Measurements from ENCODE around the gene ZNF664.
A peak's percentile ranks its signal among the peaks of the same experiment; 100 is the strongest.

The ZNF664 gene

GRCh38 chr12:124036657-124037109 lies 63.7 kb downstream of the ZNF664 start:
- FAIRE-seq, result peak; percentile 66

DNA sequence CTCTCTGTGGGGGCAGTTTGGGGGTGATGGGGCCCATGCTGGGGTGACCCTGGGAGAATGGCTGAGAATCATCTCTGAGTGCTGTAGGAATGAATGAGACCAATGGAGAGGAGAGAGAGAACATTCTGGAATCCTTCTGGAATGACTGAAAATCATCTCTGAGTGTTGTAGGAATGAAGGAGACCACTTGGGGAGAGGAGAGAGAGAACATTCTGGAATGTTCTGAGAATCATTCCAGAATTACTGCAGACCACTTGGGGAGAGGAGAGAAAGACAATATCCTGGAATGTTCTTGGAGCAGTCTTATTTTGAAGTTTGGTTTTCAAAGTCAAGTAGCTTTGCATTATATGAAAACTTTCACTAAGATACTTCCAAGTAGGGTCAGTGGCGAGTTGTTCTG lies 64.3 kb downstream of the ZNF664 start:
- FAIRE-seq, result no peak

GRCh38 chr12:124039276-124039675 lies 66.3 kb downstream of the ZNF664 start:
- no peak for FAIRE-seq

DNA sequence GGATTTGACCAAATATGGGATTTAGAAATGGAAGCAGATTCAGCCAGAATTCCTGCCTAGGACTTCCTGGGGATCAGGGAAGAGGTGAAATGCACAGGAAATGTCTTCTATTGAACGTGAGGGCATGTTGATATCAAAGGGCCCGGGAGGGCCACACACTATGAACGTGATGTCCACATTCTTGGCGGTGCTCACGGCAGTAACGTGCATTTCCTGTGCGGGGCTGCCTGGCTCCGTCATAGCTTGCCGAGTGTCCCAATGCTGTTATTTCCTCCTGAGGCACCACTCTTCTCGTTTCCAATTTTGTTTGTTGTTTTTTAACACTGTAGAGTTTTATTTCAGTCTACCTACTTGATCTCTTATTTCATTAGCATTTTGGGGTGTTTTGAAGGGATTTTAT lies 67.3 kb downstream of the ZNF664 start:
- FAIRE-seq, result no peak

DNA sequence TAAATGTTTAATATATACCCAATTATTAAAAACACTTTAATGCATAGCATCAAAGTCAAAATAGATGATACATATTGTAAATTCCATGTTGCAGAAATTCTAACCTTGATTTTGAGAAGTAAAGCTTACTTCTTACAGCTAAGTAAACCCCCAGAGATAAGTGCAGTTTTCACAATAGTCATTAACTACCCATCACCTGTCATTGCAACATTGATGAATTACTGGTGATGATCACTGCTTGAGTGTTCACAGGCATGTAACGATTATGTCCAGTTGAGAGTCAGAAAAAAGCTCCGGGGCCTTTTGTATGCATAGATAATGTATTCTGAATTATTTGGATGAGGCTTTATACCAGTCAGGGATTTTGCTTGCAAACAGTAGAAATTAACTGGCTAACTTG lies 67.7 kb downstream of the ZNF664 start:
- no peak for FAIRE-seq

- no peak for FAIRE-seq
These were observed 68.9 kb downstream of the ZNF664 start for GRCh38 chr12:124041907-124042306.

- no peak for FAIRE-seq
These were observed 71.0 kb downstream of the ZNF664 start for GRCh38 chr12:124044021-124044420.

DNA sequence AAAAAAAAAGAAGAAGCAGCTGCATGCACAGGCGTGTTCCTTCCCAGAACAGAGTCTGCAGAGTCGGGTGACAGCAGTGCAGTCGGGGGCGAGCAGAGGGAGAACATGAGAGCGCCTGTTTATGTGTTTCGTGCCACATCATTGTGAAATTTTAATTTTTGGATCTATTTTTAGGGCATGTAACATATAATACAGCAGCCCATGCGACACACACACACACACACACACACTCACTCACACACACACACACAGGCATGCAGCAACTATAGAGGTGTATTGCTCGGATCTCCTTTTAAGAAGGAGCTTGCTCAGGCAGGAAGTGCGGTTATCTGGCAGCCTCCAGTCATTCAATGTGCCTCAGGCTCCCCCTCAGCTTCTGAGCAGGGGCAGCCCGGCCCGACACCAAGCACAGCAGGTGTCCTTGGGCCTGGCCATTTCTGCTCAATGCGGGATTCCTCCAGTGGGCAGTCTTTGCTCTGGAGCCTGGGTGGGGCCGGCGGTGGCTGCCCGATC lies 71.8 kb downstream of the ZNF664 start:
- FAIRE-seq, result no peak

DNA sequence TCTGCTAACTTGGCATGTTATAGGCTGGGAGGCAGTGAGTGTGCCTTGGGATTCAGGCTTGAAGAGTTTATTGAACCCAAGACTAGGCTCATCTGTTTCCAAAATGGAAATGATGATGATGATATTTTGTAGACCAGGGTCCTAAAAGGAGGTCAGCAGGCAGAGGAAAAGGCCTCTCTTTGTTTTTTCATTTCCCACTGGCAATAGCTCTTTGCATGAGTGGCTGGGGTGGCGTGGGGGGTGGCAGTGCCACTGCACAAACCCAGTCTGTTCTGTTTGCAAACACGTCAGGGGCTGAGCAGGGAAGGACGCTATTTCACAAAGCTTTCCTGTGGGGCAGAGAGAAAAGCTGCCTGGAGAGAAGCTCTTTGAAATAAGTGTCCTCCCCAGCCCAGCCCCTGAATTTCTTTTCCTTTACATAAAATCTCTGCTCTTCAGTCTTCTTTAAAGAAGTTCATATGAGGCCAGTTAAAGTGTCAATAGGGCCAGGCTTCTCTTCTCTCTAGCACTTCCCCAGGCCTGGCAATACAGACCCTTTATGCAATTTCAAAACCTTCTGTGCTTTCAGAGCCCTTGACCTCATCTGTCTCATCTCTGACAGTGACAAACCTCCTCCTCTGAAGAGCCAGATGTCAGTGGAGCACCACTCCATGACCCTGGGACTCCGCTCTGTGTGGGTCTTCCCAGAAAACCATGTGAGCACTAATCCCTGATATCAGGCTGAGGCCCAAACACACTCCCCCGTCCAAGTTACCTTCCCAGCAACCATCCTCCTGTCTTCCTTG lies 72.8 kb downstream of the ZNF664 start:
- FAIRE-seq, result no peak

DNA sequence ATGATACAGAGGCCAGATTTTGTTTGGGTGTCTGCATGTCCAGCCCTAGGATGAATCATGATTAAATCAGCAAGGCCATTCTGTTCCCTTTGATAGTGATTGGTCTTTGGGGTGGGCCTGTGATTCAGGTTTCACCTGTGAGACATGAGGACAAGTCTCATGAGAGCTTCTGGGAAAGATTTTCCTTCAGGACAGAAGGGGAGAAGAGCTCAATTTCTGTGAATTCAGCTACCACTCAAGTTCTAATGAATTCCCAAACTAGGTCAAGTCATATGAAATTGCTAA lies 73.4 kb downstream of the ZNF664 start:
- FAIRE-seq, result no peak

GRCh38 chr12:124047045-124047566 lies 74.1 kb downstream of the ZNF664 start:
- FAIRE-seq, result no peak

DNA sequence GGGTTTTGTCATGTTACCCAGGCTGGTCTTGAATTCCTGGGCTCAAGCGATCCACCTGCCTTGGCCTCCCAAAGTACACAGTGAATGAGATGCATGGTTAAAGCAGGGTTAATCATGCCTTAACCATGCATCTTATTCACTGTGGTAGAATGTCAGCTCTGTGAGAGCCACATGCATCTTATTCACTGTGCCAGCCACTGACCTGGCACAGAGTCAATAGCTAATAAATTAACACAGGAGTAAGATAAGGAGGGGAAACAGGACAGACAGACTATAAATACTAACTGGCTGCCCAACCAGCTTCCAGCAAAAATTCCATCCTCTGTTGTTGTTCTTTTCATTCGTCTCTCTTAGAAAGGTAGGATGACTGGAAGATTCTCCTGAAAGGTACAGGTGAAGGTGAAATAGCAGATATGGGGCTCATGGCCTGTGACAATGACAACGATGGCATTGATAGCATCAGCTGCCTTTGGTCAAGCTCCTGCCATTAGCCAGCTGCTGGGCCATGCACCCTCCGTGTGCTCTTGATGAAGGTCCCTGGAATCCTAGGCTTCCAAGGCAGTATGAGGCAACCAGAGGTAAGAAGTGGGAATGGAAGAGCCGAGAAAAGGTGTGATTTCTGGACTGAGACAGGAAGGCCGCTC lies 76.6 kb downstream of the ZNF664 start:
- FAIRE-seq, result no peak

GRCh38 chr12:124053851-124054250 lies 80.8 kb downstream of the ZNF664 start:
- FAIRE-seq, result no peak

DNA sequence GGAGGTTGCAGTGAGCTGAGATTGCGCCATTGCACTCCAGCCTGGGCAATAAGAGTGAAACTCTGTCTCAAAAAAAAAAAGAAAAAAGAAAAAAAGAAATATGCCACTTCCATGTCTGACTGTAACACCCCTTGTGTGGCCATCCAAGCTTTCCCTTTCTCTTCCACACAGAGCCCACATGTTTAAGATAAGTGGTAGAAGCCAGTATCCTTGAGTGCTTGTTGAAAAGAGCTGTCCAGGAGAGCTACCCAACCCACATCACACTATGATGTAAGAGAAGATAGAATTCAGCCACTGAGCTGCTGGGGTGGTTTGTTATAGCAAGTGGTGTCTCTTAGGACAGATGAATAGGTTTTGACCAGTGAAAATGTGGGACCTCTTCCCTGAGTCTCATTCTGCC lies 82.1 kb downstream of the ZNF664 start:
- FAIRE-seq, result no peak

- FAIRE-seq, result no peak
These were observed 84.7 kb downstream of the ZNF664 start for GRCh38 chr12:124057691-124058090.

DNA sequence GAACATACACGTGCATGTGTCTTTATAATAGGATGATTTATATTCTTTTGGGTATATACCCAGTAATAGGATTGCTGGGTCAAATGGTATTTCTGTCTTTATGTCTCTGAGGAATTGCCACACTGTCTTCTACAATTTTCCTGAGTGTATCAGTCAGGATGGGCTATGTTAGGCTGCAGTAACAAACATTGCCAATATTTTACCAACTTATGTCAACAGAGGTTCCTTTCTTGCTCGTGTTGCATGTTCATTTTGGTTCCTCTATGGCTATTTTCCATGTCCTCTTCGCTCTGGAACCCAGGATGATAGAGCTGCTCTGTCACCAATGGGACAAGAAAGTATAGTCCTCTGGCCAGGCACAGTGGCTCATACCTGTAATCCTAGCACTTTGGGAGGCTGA lies 86.7 kb downstream of the ZNF664 start:
- no peak for FAIRE-seq

Data from colon (tissue), 2 donors.